ENCODE measurements around the gene ASB5. TPM values are rescaled to one million over a fixed set of nuclear protein-coding genes. Genes with fewer than 3 reads are reported as not detected.

The ASB5 gene
- polyA plus RNA-seq, 3 donors: not detected

GRCh38 chr4:176189891-176190795 lies 78.9 kb downstream of the ASB5 start:
- no peak for TF ChIP-seq CTCF (IDR thresholded peaks at IDR 0.05)
- no peak overlapping the region for H3K27ac ChIP-seq (ENCODE audit: low read depth in 1 of 2, low read length in 2 of 2)
- 100% methylated on average over 1 of the region's 11 CpGs for WGBS (ENCODE audit: insufficient coverage)
- H3K27me3 ChIP-seq (ENCODE audit: control insufficient read depth in 2 of 2, insufficient read depth in 2 of 2, low read length in 2 of 2): peaks cover 3 to 6% of the 10 kb centered on the region in 2 donors
- Mint-ChIP-seq H3K27me3 (ENCODE audit: low read depth in 3 of 3) (peaks cover 0 to 4% (median 1%) of the 10 kb centered on the region in 3 donors), H3K36me3 (no peaks in the 10 kb centered on the region), H3K4me1 (peaks cover 22% of the 10 kb centered on the region), H3K27ac (no peak overlapping the region), H3K9me3 (no peaks in the 10 kb centered on the region), H3K4me3 (no peak overlapping the region)
- no peak overlapping the region for H3K4me3 ChIP-seq (replicated peaks in 1 of 3; ENCODE audit: low read depth in 2 of 3, low read length in 3 of 3)
- peak overlapping the region; percentile 18 for H2AFZ ChIP-seq (ENCODE audit: insufficient read depth, low read depth, low read length, poor library complexity, severe bottlenecking)
- intact Hi-C loops (cut with micrococcal nuclease): no loop called here
- H4K20me1 ChIP-seq (ENCODE audit: insufficient read depth, low read length): no peaks in the 10 kb centered on the region
- no peaks in the 10 kb centered on the region for H3K9me3 ChIP-seq (replicated peaks in 1 of 2; ENCODE audit: control insufficient read depth in 1 of 2, insufficient read depth in 1 of 2, low read length in 2 of 2)
- H3K4me2 ChIP-seq (replicated peaks; ENCODE audit: extremely low read depth, low read length, poor library complexity, severe bottlenecking): no peak overlapping the region
- no peaks in the 10 kb centered on the region for H3K36me3 ChIP-seq (replicated peaks in 1 of 2; ENCODE audit: control insufficient read depth in 1 of 2, insufficient read depth in 2 of 2, low read length in 2 of 2)
- no peaks in the 10 kb centered on the region for H3K79me2 ChIP-seq (ENCODE audit: insufficient read depth, low read length)
- DNase-seq: no peak
- no peak overlapping the region for H3K9ac ChIP-seq (ENCODE audit: insufficient read depth, low read length, poor library complexity, severe bottlenecking)
- H3K4me1 ChIP-seq (ENCODE audit: control insufficient read depth in 1 of 2, insufficient read depth in 2 of 2, low read length in 2 of 2): peaks cover 13 to 23% of the 10 kb centered on the region in 2 donors

GRCh38 chr4:176188654-176189053 lies 80.4 kb downstream of the ASB5 start:
- Histone ChIP-seq H3K4me3 (replicated peaks in 1 of 3; ENCODE audit: low read depth in 2 of 3, low read length in 3 of 3) (no peak overlapping the region), H2AFZ (ENCODE audit: insufficient read depth, low read depth, low read length, poor library complexity, severe bottlenecking) (no peak overlapping the region), H3K27me3 (ENCODE audit: control insufficient read depth in 2 of 2, insufficient read depth in 2 of 2, low read length in 2 of 2) (no peaks in the 10 kb centered on the region), H3K36me3 (replicated peaks in 1 of 2; ENCODE audit: control insufficient read depth in 1 of 2, insufficient read depth in 2 of 2, low read length in 2 of 2) (no peaks in the 10 kb centered on the region), H3K79me2 (ENCODE audit: insufficient read depth, low read length) (no peaks in the 10 kb centered on the region), H4K20me1 (ENCODE audit: insufficient read depth, low read length) (no peaks in the 10 kb centered on the region), H3K9ac (ENCODE audit: insufficient read depth, low read length, poor library complexity, severe bottlenecking) (no peak overlapping the region), H3K4me2 (replicated peaks; ENCODE audit: extremely low read depth, low read length, poor library complexity, severe bottlenecking) (no peak overlapping the region), H3K9me3 (replicated peaks in 1 of 2; ENCODE audit: control insufficient read depth in 1 of 2, insufficient read depth in 1 of 2, low read length in 2 of 2) (no peaks in the 10 kb centered on the region), H3K27ac (ENCODE audit: low read depth in 1 of 2, low read length in 2 of 2) (peak overlapping the region in 1 of 2 donors; percentile 8), H3K4me1 (ENCODE audit: control insufficient read depth in 1 of 2, insufficient read depth in 2 of 2, low read length in 2 of 2) (peaks cover 9 to 18% of the 10 kb centered on the region in 2 donors)
- Mint-ChIP-seq H3K4me1 (peaks cover 19% of the 10 kb centered on the region), H3K27me3 (ENCODE audit: low read depth in 3 of 3) (peaks cover 0 to 1% (median 0%) of the 10 kb centered on the region in 3 donors), H3K36me3 (no peaks in the 10 kb centered on the region), H3K27ac (peak overlapping the region in 3 of 7 donors; percentile 9 to 71 (median 10)), H3K9me3 (no peaks in the 10 kb centered on the region), H3K4me3 (no peak overlapping the region)
- TF ChIP-seq CTCF (IDR thresholded peaks at IDR 0.05): no peak
- intact Hi-C loops (cut with micrococcal nuclease): no loop called here
- DNase-seq: peak; percentile 21 to 30 (median 23)

Measured in CD14-positive monocyte (primary cell).